Keratinocyte (primary cell): ENCODE data around the gene KHDRBS1. TPM values are rescaled to one million over a fixed set of nuclear protein-coding genes. Genes with fewer than 3 reads are reported as not detected.

Experiments used
- DNase-seq: peaks from one replicate; pipeline ENCODE4 v3.0.0-alpha.2; 2011; ENCODE audit warnings: low read depth, missing footprints, low spot score
- FAIRE-seq: peaks from 2 replicates; lab custom pipeline; 2011; peaks lifted over from hg19 to GRCh38; lab: Jason Lieb, UNC
- H2AFZ ChIP-seq: 2 replicates; pipeline ENCODE4 v1.6.0; 2012; ENCODE audit warnings: low read length, control low read depth, inconsistent platforms; ENCODE audit not compliant: control insufficient read depth
- H3K27ac ChIP-seq: 2 replicates; pipeline ENCODE4 v1.5.1; 2011; ENCODE audit warnings: low read length; ENCODE audit not compliant: control insufficient read depth, insufficient read depth
- H3K27me3 ChIP-seq: 3 replicates; pipeline ENCODE4 v1.6.0; 2011; ENCODE audit warnings: low read length; ENCODE audit not compliant: control insufficient read depth, insufficient read depth; ENCODE audit errors: extremely low read depth
- H3K36me3 ChIP-seq, 2 experiments: 2 replicates in 1 of 2; 3 replicates in 1 of 2; pipeline ENCODE4 v1.5.1; 2011; ENCODE audit warnings: low read length in 2 of 2, mild to moderate bottlenecking in 1 of 2; ENCODE audit not compliant: control insufficient read depth in 2 of 2, insufficient read depth in 2 of 2; ENCODE audit errors: extremely low read depth in 1 of 2
- H3K4me1 ChIP-seq: 3 replicates; pipeline ENCODE4 v1.5.1; 2011; ENCODE audit warnings: low read length; ENCODE audit not compliant: control insufficient read depth, insufficient read depth; ENCODE audit errors: extremely low read depth
- H3K4me2 ChIP-seq: 3 replicates; pipeline ENCODE4 v1.6.0; 2011; ENCODE audit warnings: low read depth, low read length; ENCODE audit not compliant: control insufficient read depth, insufficient read depth; ENCODE audit errors: extremely low read depth
- H3K4me3 ChIP-seq, 3 experiments: fragments of 200-600 bp in 1 of 3; sonication (generic) in 1 of 3; 2 replicates in 2 of 3; 3 replicates in 1 of 3; pipeline ENCODE4 v1.5.1; 2011 to 2016; ENCODE audit warnings: low read length in 3 of 3, mild to moderate bottlenecking in 3 of 3, control low read depth in 2 of 3, inconsistent platforms in 1 of 3, low read depth in 1 of 3, mixed read lengths in 1 of 3, mixed run types in 1 of 3, moderate library complexity in 1 of 3; ENCODE audit not compliant: control insufficient read depth in 2 of 3, insufficient read depth in 2 of 3; ENCODE audit errors: extremely low read depth in 1 of 3
- H3K79me2 ChIP-seq: 2 replicates; pipeline ENCODE4 v1.6.0; 2012; ENCODE audit warnings: low read length; ENCODE audit not compliant: control insufficient read depth, insufficient read depth
- H3K9ac ChIP-seq: 3 replicates; pipeline ENCODE4 v1.6.0; 2011; ENCODE audit warnings: low read length; ENCODE audit not compliant: control insufficient read depth, insufficient read depth; ENCODE audit errors: extremely low read depth
- H3K9me1 ChIP-seq: 3 replicates; pipeline ENCODE4 v1.6.0; 2011; ENCODE audit warnings: low read length; ENCODE audit not compliant: control insufficient read depth, insufficient read depth; ENCODE audit errors: extremely low read depth
- H3K9me3 ChIP-seq: 2 replicates; pipeline ENCODE4 v1.5.1; 2012; ENCODE audit warnings: low read depth, low read length; ENCODE audit not compliant: control insufficient read depth
- H4K20me1 ChIP-seq: 3 replicates; pipeline ENCODE4 v1.6.0; 2011; ENCODE audit warnings: low read length; ENCODE audit not compliant: control insufficient read depth, insufficient read depth; ENCODE audit errors: extremely low read depth
- EZH2 ChIP-seq: IDR thresholded peaks from one replicate; pipeline ENCODE4 v1.6.1; 2012; ENCODE audit warnings: inconsistent platforms, mild to moderate bottlenecking, low read length, moderate library complexity
- dilution Hi-C: fragments of 300-500 bp; cut with MboI; formaldehyde crosslinking; loops from one replicate; pipeline ENCODE4 v1.7.0; 2020; ENCODE audit warnings: low sequenced_read_pairs; ENCODE audit not compliant: extremely low pct_ligation_motif_present
- polyA plus RNA-seq, 5 experiments: library from polyadenylated mRNA; depleted of rRNA in 3 of 5; stranded (reverse) in 3 of 5; stranded (forward) in 1 of 5; unstranded in 1 of 5; fragments of >200 nt; gene quantifications; 1 replicate in 1 of 5; 2 replicates in 3 of 5; 3 replicates in 1 of 5; pipeline versions ENCODE4 v1.2.1 to v1.2.3, GENCODE V29; 2011 to 2012; ENCODE audit warnings: missing spikeins in 2 of 5, low read depth in 1 of 5, low replicate concordance in 1 of 5
- TF ChIP-seq, protein P1 (sequence below), 3 experiments: IDR thresholded peaks in 1 of 3; conservative IDR thresholded peaks in 1 of 3; optimal IDR thresholded peaks in 1 of 3; 2 replicates in 2 of 3; 3 replicates in 1 of 3; pipeline versions ENCODE3 to v1.5.1; 2011; ENCODE audit warnings: low read length in 3 of 3, mild to moderate bottlenecking in 3 of 3, moderate library complexity in 2 of 3, control low read depth in 1 of 3, inconsistent platforms in 1 of 3; ENCODE audit not compliant: insufficient read depth in 2 of 3; ENCODE audit errors: extremely low read depth in 1 of 3

The KHDRBS1 gene
- polyA plus RNA-seq, 1 donor (not counting 4 experiments of a cell fraction or from before 2014, with no cell fraction given), result 54.7 TPM

DNA sequence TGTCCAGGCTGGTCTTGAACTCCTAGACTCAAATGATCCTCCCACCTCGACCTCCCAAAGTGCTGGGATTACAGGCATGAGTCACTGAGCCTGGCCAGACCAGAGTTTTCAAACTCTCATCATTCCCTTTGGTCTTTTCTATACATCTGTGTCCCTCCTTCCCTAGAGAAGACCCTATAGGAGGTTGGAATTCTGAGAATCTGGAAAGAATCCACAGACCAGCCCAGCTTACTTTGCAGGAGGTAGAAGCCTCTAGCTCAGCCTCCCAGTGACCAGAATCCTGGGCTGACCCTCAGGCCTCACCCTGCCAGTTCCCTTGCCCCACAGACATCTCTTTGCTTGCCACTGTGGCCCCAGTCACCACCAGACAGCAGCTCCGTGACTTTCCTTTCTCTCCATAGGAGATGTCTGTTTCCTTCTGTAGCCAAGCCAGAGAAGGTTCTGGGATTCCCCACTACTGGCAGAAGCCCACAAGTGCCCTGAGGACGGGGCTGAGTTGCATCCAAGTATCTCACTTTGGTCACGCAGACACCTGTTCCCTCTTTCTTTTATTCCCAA, 34.7 kb upstream of the KHDRBS1 start:
- DNase-seq, result no peak
- dilution Hi-C loops, result no loop called here
- Histone ChIP-seq H3K9ac (no peak overlapping the region), H3K36me3 (no peaks in the 10 kb centered on the region), H3K9me3 (no peaks in the 10 kb centered on the region), H3K27ac (no peak overlapping the region), H3K9me1 (no peaks in the 10 kb centered on the region), H3K4me2 (no peak overlapping the region), H3K4me3 (no peak overlapping the region), H4K20me1 (no peaks in the 10 kb centered on the region), H3K79me2 (no peaks in the 10 kb centered on the region), H2AFZ (no peak overlapping the region), H3K4me1 (peaks cover 9% of the 10 kb centered on the region), H3K27me3 (no peaks in the 10 kb centered on the region)
- no peak for FAIRE-seq
- TF ChIP-seq, protein P1, sequence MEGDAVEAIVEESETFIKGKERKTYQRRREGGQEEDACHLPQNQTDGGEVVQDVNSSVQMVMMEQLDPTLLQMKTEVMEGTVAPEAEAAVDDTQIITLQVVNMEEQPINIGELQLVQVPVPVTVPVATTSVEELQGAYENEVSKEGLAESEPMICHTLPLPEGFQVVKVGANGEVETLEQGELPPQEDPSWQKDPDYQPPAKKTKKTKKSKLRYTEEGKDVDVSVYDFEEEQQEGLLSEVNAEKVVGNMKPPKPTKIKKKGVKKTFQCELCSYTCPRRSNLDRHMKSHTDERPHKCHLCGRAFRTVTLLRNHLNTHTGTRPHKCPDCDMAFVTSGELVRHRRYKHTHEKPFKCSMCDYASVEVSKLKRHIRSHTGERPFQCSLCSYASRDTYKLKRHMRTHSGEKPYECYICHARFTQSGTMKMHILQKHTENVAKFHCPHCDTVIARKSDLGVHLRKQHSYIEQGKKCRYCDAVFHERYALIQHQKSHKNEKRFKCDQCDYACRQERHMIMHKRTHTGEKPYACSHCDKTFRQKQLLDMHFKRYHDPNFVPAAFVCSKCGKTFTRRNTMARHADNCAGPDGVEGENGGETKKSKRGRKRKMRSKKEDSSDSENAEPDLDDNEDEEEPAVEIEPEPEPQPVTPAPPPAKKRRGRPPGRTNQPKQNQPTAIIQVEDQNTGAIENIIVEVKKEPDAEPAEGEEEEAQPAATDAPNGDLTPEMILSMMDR (optimal IDR thresholded peaks at IDR 0.05 in 1 of 3, IDR thresholded peaks at IDR 0.05 in 1 of 3, conservative IDR thresholded peaks at IDR 0.05 in 1 of 3; ENCODE audit: extremely low read depth in 1 of 3, insufficient read depth in 2 of 3, low read length in 3 of 3), result no peak
- TF ChIP-seq EZH2, result no peak

DNA sequence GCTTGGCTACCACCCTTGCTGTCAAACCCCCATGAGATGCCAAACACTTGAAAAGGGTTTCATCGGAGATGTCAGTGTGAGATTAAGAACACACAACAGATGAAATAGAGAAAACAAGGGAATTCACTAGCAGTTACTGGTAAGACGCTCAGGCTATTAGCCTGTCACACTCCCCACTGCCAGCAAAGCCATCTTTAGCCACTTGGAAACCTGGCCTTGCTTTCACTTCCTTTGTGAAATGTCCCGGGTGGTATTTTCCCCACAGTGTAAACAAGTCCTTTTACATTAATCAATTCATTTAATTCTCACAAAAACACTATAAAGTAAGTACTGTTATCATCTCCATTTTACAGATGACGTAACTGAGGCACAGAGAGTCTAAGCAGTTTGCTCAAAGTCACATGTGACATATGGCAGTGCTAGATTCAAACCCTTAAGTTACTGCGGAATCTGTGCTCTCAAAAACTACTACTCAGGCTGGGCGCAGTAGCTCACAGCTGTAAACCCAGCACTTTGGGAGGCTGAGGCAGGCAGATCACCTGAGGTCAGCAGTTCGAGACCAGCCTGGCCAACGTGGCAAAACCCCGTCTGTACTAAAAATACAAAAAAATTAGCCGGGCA, 32.7 kb upstream of the KHDRBS1 start:
- DNase-seq (no peak), FAIRE-seq (no peak)
- Histone ChIP-seq H3K4me1 (peaks cover 27% of the 10 kb centered on the region), H3K9me1 (no peaks in the 10 kb centered on the region), H3K9me3 (no peaks in the 10 kb centered on the region), H3K27me3 (no peaks in the 10 kb centered on the region), H2AFZ (no peak overlapping the region), H3K27ac (no peak overlapping the region), H3K79me2 (no peaks in the 10 kb centered on the region), H3K4me3 (no peak overlapping the region), H4K20me1 (no peaks in the 10 kb centered on the region), H3K36me3 (no peaks in the 10 kb centered on the region), H3K9ac (no peak overlapping the region), H3K4me2 (no peak overlapping the region)
- dilution Hi-C loops, result no loop called here
- no peak for TF ChIP-seq EZH2
- TF ChIP-seq, protein P1 (optimal IDR thresholded peaks at IDR 0.05 in 1 of 3, IDR thresholded peaks at IDR 0.05 in 1 of 3, conservative IDR thresholded peaks at IDR 0.05 in 1 of 3; ENCODE audit: extremely low read depth in 1 of 3, insufficient read depth in 2 of 3, low read length in 3 of 3), result no peak
